SH-SY5Y (cell line): Measurements from ENCODE around the gene ATAD2B.

Experiments
- GATA2 ChIP-seq: IDR thresholded peaks from 2 replicates; pipeline ENCODE4 v1.6.1; 2011; ENCODE audit warnings: mild to moderate bottlenecking, low read depth, low read length
- GATA3 ChIP-seq: IDR thresholded peaks from 2 replicates; pipeline ENCODE4 v1.6.1; 2011; ENCODE audit warnings: low read depth, mild to moderate bottlenecking, low read length, moderate library complexity

DNA sequence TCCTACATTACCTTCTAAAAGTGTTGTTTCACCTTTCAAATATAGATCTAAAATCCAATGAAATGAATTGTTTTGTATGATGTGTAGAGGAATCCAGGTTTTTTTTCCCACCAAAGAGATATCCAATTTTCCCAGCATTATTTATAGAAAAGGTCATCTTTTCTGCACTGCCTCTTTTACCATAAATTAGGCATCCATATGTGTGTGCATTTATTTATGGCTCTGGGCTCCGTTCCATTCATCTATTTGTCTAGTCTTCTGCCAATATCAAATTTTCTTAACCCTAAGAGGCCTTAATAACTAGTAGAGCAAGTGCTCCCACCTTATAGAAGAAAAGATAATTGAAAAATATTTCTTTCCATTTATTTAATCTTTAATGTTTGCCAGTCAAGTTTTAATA lies 88.3 kb downstream of the ATAD2B start:
- TF ChIP-seq GATA3 (no peak), GATA2 (no peak)
